ENCODE results near the gene KIF6.

Gene KIF6

DNA sequence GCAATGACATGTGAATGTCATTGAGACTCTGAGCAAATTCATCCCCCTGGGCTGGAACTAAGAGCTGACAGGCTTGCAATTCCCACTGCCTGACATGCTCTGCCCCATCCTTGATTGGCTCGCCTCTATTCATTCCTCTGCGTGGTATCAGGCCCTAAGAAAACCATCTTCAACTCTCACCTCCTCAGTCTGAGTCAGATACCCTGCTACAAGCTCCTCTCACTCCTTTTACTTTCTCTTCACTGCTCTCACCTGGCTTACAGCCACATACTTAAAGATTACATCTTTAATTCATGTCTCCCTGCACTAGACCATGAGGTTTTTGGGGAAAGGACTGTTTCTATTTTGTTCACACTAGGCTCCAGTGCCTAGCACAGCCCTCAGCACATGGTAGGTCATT is 131.6 kb downstream of the KIF6 start:
- TF ChIP-seq, protein P1, sequence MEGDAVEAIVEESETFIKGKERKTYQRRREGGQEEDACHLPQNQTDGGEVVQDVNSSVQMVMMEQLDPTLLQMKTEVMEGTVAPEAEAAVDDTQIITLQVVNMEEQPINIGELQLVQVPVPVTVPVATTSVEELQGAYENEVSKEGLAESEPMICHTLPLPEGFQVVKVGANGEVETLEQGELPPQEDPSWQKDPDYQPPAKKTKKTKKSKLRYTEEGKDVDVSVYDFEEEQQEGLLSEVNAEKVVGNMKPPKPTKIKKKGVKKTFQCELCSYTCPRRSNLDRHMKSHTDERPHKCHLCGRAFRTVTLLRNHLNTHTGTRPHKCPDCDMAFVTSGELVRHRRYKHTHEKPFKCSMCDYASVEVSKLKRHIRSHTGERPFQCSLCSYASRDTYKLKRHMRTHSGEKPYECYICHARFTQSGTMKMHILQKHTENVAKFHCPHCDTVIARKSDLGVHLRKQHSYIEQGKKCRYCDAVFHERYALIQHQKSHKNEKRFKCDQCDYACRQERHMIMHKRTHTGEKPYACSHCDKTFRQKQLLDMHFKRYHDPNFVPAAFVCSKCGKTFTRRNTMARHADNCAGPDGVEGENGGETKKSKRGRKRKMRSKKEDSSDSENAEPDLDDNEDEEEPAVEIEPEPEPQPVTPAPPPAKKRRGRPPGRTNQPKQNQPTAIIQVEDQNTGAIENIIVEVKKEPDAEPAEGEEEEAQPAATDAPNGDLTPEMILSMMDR (IDR thresholded peaks at IDR 0.05; ENCODE audit: low read depth, low read length), result no peak

GRCh38 chr6:39590871-39591393 is 134.3 kb downstream of the KIF6 start:
- TF ChIP-seq, protein P1 (IDR thresholded peaks at IDR 0.05; ENCODE audit: low read depth, low read length), result no peak
- H3K4me3 ChIP-seq (ENCODE audit: low read depth, low read length), result no peak overlapping the region

More for the DNA sequence above, 131.6 kb downstream of the KIF6 start:
- H3K4me3 ChIP-seq (ENCODE audit: low read depth, low read length), result no peak overlapping the region

GRCh38 chr6:39587080-39587479 is 138.1 kb downstream of the KIF6 start:
- H3K4me3 ChIP-seq (ENCODE audit: low read depth, low read length), result no peak overlapping the region
- TF ChIP-seq, protein P1 (IDR thresholded peaks at IDR 0.05; ENCODE audit: low read depth, low read length), result no peak

DNA sequence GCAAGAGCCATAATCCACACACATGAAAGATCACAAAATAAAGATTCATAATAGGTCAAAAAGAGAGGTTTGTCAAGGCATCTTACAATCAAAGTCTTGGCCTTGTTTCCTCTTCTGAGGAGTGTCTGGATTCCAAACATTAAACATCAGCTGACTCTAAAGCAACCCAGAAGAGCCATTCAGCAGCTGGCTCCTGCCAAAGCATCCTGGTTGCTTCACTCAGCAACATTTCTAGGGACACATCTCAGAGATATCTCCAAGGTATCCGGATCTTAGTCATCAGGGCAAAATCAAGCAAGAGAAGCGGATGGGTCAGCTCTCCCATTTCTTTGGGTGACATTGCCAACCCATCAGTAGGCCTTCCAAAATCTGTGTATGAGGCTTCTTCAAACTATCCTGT is 139.6 kb downstream of the KIF6 start:
- H3K4me3 ChIP-seq (ENCODE audit: low read depth, low read length), result no peak overlapping the region
- TF ChIP-seq, protein P1 (IDR thresholded peaks at IDR 0.05; ENCODE audit: low read depth, low read length), result no peak

GRCh38 chr6:39577446-39578165 is 147.6 kb downstream of the KIF6 start:
- TF ChIP-seq, protein P1 (IDR thresholded peaks at IDR 0.05; ENCODE audit: low read depth, low read length), result no peak
- H3K4me3 ChIP-seq (ENCODE audit: low read depth, low read length), result no peak overlapping the region

DNA sequence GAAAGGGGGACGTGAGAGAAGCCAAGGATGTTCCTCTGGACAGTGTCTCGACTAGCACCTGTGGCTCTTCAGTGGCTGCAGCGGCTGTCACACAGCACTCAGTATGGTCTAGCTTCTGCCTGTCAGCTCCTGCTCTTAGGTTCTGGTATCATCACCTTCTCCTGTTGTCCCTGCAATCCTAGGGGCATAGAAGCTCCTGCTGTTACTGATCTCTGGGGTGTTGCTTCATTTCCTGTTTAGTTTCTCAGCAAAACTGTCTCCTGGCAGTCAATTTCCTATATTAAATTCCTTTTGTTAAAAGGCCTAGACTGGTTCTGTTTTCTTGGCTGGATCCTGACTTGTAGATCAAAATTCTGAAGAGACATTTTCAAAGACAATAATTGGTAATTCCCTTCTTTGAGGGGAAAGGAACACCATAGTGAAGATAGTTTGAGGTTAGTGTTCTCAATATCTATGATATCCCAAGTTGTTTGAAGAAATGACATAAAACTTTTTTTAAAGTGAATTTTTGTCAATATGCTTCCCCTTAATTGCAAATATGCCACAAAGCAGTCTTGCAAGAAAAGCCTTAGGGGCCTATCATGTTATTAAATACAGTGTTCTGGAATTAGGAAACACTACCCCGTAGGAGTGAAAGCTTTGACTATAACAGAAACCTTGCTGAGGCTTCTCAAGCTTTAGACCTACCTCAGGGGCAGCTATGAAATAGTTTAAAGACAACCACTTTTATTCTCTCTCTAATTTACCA is 148.5 kb downstream of the KIF6 start:
- TF ChIP-seq, protein P1 (IDR thresholded peaks at IDR 0.05; ENCODE audit: low read depth, low read length), result no peak
- H3K4me3 ChIP-seq (ENCODE audit: low read depth, low read length), result no peak overlapping the region

GRCh38 chr6:39574991-39575390 is 150.2 kb downstream of the KIF6 start:
- no peak overlapping the region for H3K4me3 ChIP-seq (ENCODE audit: low read depth, low read length)
- TF ChIP-seq, protein P1 (IDR thresholded peaks at IDR 0.05; ENCODE audit: low read depth, low read length), result no peak

Data from WI38 (cell line).